ENCODE results near the gene CLIC2. TPM values are rescaled to one million over a fixed set of nuclear protein-coding genes. Genes with fewer than 3 reads are reported as not detected.
A peak's percentile ranks its signal among the peaks of the same experiment; 100 is the strongest.

CLIC2 gene
- polyA plus RNA-seq, 2 of the 4 experiments (the other 2 are of a cell fraction), result 0.32 to 0.39 TPM

- TF ChIP-seq MYC (IDR thresholded peaks at IDR 0.05; ENCODE audit: borderline replicate concordance, low read length), result no peak
- TF ChIP-seq PBX3 (IDR thresholded peaks at IDR 0.05), result no peak
These were observed 3.4 kb downstream of the CLIC2 start (continued) for GRCh38 chrX:155330992-155331391.

GRCh38 chrX:155329293-155329692 lies 5.1 kb downstream of the CLIC2 start:
- POLR2A ChIA-PET, result no interaction called here
- no peak overlapping the region for H3K4me3 ChIP-seq
- ATAC-seq (no peak), FAIRE-seq (no peak), DNase-seq (ENCODE audit: low read depth in 1 of 2, low spot score in 1 of 2) (no peak)
- no peak for TF ChIP-seq RFX5 (IDR thresholded peaks at IDR 0.05)
- TF ChIP-seq TP53 (CRISPR knock-in tag; IDR thresholded peaks at IDR 0.05), result no peak
- no peak for TF ChIP-seq CBX8 (IDR thresholded peaks at IDR 0.05)
- TF ChIP-seq, protein P1, sequence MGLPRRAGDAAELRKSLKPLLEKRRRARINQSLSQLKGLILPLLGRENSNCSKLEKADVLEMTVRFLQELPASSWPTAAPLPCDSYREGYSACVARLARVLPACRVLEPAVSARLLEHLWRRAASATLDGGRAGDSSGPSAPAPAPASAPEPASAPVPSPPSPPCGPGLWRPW (IDR thresholded peaks at IDR 0.05), result no peak
- no peak for TF ChIP-seq ZSCAN20 (CRISPR knock-in tag; IDR thresholded peaks at IDR 0.05)
- no peak for TF ChIP-seq E2F6 (IDR thresholded peaks at IDR 0.05; ENCODE audit: borderline replicate concordance, low read depth)
- no peak for TF ChIP-seq NPAS2 (CRISPR knock-in tag; IDR thresholded peaks at IDR 0.05; ENCODE audit: borderline replicate concordance)
- TF ChIP-seq SMC3 (IDR thresholded peaks at IDR 0.05), result no peak
- TF ChIP-seq ESRRA (IDR thresholded peaks at IDR 0.05; ENCODE audit: borderline replicate concordance, low read length), result no peak
- TF ChIP-seq CEBPB (IDR thresholded peaks at IDR 0.05), result no peak
- no peak for TF ChIP-seq BHLHE40 (IDR thresholded peaks at IDR 0.05; ENCODE audit: low read depth, low read length)
- TF ChIP-seq CHD4 (IDR thresholded peaks at IDR 0.05; ENCODE audit: borderline replicate concordance), result no peak
- no peak for TF ChIP-seq RARB (CRISPR knock-in tag; IDR thresholded peaks at IDR 0.05)
- no peak for TF ChIP-seq CHD2 (IDR thresholded peaks at IDR 0.05; ENCODE audit: low read length, partially characterized antibody)
- TF ChIP-seq ATOH8 (CRISPR knock-in tag; IDR thresholded peaks at IDR 0.05; ENCODE audit: low read depth), result no peak
- TF ChIP-seq TFCP2L1 (CRISPR knock-in tag; IDR thresholded peaks at IDR 0.05), result no peak
- H3K9me3 ChIP-seq, result no peaks in the 10 kb centered on the region
- CTCF ChIA-PET, result no interaction called here
- H3K4me2 ChIP-seq, result no peak overlapping the region
- WGBS (ENCODE audit: missing lambda C conversion rate), result 34% methylated on average over 4 of the region's 4 CpGs
- no peaks in the 10 kb centered on the region for H3K4me1 ChIP-seq
- H3K27ac ChIP-seq, result no peak overlapping the region

GRCh38 chrX:155326610-155327009 lies 7.8 kb downstream of the CLIC2 start:
- Histone ChIP-seq H3K9me3 (no peaks in the 10 kb centered on the region), H3K27ac (no peak overlapping the region), H3K4me1 (no peaks in the 10 kb centered on the region), H3K4me3 (no peak overlapping the region), H3K4me2 (no peak overlapping the region)
- ATAC-seq (no peak), DNase-seq (ENCODE audit: low read depth in 1 of 2, low spot score in 1 of 2) (no peak), FAIRE-seq (no peak)
- ChIA-PET CTCF (no interaction called here), POLR2A (no interaction called here)
- 43% methylated on average over 2 of the region's 2 CpGs for WGBS (ENCODE audit: missing lambda C conversion rate)
- no peak for TF ChIP-seq TP53 (CRISPR knock-in tag; IDR thresholded peaks at IDR 0.05)
- peak; percentile 51 for TF ChIP-seq MAFK (IDR thresholded peaks at IDR 0.05; ENCODE audit: partially characterized antibody)

- no peak overlapping the region for H3K27ac ChIP-seq
- no peak for ATAC-seq
- 49% methylated on average over 5 of the region's 5 CpGs for WGBS (ENCODE audit: missing lambda C conversion rate)
- H3K4me2 ChIP-seq, result no peak overlapping the region
- no peaks in the 10 kb centered on the region for H3K4me1 ChIP-seq
- peak in 1 of 2 experiments; percentile 4 for DNase-seq (ENCODE audit: low read depth in 1 of 2, low spot score in 1 of 2)
- CTCF ChIA-PET, result no interaction called here
- POLR2A ChIA-PET, result no interaction called here
- no peaks in the 10 kb centered on the region for H3K9me3 ChIP-seq
- H3K4me3 ChIP-seq, result no peak overlapping the region
- TF ChIP-seq NR3C1 (IDR thresholded peaks at IDR 0.05) (no peak), RNF2 (IDR thresholded peaks at IDR 0.05; ENCODE audit: borderline replicate concordance, low read depth) (no peak), ESRRA (IDR thresholded peaks at IDR 0.05; ENCODE audit: borderline replicate concordance, low read length) (no peak), RFX5 (IDR thresholded peaks at IDR 0.05) (no peak), TP53 (CRISPR knock-in tag; IDR thresholded peaks at IDR 0.05) (no peak), TFCP2L1 (CRISPR knock-in tag; IDR thresholded peaks at IDR 0.05) (no peak), CHD2 (IDR thresholded peaks at IDR 0.05; ENCODE audit: low read length, partially characterized antibody) (no peak)
- TF ChIP-seq, protein P2, sequence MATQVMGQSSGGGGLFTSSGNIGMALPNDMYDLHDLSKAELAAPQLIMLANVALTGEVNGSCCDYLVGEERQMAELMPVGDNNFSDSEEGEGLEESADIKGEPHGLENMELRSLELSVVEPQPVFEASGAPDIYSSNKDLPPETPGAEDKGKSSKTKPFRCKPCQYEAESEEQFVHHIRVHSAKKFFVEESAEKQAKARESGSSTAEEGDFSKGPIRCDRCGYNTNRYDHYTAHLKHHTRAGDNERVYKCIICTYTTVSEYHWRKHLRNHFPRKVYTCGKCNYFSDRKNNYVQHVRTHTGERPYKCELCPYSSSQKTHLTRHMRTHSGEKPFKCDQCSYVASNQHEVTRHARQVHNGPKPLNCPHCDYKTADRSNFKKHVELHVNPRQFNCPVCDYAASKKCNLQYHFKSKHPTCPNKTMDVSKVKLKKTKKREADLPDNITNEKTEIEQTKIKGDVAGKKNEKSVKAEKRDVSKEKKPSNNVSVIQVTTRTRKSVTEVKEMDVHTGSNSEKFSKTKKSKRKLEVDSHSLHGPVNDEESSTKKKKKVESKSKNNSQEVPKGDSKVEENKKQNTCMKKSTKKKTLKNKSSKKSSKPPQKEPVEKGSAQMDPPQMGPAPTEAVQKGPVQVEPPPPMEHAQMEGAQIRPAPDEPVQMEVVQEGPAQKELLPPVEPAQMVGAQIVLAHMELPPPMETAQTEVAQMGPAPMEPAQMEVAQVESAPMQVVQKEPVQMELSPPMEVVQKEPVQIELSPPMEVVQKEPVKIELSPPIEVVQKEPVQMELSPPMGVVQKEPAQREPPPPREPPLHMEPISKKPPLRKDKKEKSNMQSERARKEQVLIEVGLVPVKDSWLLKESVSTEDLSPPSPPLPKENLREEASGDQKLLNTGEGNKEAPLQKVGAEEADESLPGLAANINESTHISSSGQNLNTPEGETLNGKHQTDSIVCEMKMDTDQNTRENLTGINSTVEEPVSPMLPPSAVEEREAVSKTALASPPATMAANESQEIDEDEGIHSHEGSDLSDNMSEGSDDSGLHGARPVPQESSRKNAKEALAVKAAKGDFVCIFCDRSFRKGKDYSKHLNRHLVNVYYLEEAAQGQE (IDR thresholded peaks at IDR 0.05), result no peak
- FAIRE-seq, result no peak
These were observed 20.2 kb downstream of the CLIC2 start for GRCh38 chrX:155314260-155314659.
